ENCODE measurements around the gene ZBTB44.

DNA sequence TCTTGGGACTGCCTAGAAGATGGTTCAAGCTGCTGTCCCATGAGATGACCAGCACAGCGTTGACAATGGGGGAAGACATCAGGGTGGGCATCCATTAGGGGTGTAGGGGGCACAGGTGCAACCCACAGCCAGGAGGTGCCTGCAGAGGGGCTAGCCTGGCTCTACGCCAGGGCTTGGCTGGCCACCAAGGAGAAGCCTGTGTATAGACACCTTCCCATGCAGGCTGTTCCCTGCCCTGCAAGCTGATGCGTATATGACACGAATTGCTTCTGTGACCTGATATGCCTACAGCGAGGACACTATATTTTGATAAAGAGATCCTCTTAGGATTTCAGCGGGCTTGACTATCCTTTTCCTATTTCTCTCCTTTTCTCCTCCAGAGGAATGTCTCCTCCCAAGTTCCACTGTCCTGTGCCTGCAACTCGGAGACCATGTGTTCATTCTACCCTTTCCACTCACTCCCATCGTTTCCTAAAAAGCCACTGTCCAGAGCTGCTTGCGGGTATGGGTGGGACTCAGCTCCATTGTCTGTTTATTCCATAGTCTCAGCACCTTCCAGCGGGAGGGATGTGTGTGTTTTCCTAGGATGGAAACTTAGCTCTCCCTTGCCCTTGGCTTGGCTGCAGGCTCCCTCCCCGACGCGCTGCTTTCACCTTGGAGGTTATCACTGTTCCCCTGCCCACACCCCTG is 99.0 kb downstream of the ZBTB44 start:
- no peak for TF ChIP-seq EP300 (IDR thresholded peaks at IDR 0.05)
- TF ChIP-seq POLR2A (IDR thresholded peaks at IDR 0.05): no peak
- TF ChIP-seq, protein P1, sequence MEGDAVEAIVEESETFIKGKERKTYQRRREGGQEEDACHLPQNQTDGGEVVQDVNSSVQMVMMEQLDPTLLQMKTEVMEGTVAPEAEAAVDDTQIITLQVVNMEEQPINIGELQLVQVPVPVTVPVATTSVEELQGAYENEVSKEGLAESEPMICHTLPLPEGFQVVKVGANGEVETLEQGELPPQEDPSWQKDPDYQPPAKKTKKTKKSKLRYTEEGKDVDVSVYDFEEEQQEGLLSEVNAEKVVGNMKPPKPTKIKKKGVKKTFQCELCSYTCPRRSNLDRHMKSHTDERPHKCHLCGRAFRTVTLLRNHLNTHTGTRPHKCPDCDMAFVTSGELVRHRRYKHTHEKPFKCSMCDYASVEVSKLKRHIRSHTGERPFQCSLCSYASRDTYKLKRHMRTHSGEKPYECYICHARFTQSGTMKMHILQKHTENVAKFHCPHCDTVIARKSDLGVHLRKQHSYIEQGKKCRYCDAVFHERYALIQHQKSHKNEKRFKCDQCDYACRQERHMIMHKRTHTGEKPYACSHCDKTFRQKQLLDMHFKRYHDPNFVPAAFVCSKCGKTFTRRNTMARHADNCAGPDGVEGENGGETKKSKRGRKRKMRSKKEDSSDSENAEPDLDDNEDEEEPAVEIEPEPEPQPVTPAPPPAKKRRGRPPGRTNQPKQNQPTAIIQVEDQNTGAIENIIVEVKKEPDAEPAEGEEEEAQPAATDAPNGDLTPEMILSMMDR (IDR thresholded peaks at IDR 0.05): no peak
